Right ventricle myocardium superior (tissue), 1 donor: ENCODE data around the gene ZFHX2. TPM values are rescaled to one million over a fixed set of nuclear protein-coding genes. Genes with fewer than 3 reads are reported as not detected.

Experiments
- ATAC-seq: fragments of 200-7000 bp; cut with Tn5 transposase; one replicate; pipeline ENCODE4 v1.9.1; 2020; ENCODE audit warnings: mild to moderate bottlenecking; ENCODE audit not compliant: poor library complexity
- DNase-seq: peaks from one replicate; pipeline ENCODE4 v3.0.0-alpha.2; 2020
- intact Hi-C: fragments of 100-400 bp; cut with DNase I; formaldehyde crosslinking; loops from one replicate; pipeline ENCODE4 v1.11.2; 2022
- total RNA-seq: library from RNA; stranded (reverse); fragmentation: NEBNext Ultra II Directional; extraction: Animal tissue kit (Norgen Biotek cat#: 25700); gene quantifications from one replicate; pipeline ENCODE4 v1.2.1, GENCODE V29; 2021
- donor health status: DM: no; HTN: yes; CAD: no; lungs with severe emphysema.

Gene ZFHX2
- total RNA-seq, 1 donor from 2014 or later: 0.97 TPM

- ATAC-seq (no peak), DNase-seq (no peak)
- intact Hi-C loops: no loop called here
Observed at GRCh38 chr14:23532658-23533057, 18.9 kb downstream of the ZFHX2 start.

- intact Hi-C loops: no loop called here
- ATAC-seq: no peak
- no peak for DNase-seq
Observed at GRCh38 chr14:23531391-23531790, 20.2 kb downstream of the ZFHX2 start.

GRCh38 chr14:23530375-23531055, 21.1 kb downstream of the ZFHX2 start:
- no peak for ATAC-seq
- intact Hi-C loops: no loop called here

GRCh38 chr14:23529016-23529415, 22.5 kb downstream of the ZFHX2 start:
- intact Hi-C loops: no loop called here
- DNase-seq (no peak), ATAC-seq (no peak)

More at GRCh38 chr14:23530375-23531055, 21.1 kb downstream of the ZFHX2 start:
- no peak for DNase-seq

GRCh38 chr14:23528555-23528954, 23.0 kb downstream of the ZFHX2 start:
- no peak for ATAC-seq
- no peak for DNase-seq
- intact Hi-C loops: no loop called here

- intact Hi-C loops: no loop called here
- no peak for ATAC-seq
- no peak for DNase-seq
Observed at GRCh38 chr14:23525611-23526010, 26.0 kb downstream of the ZFHX2 start.

GRCh38 chr14:23524954-23525353, 26.6 kb downstream of the ZFHX2 start:
- intact Hi-C loops: no loop called here
- ATAC-seq: no peak
- no peak for DNase-seq

- DNase-seq (no peak), ATAC-seq (no peak)
- intact Hi-C loops: no loop called here
Observed at GRCh38 chr14:23523229-23524016, 28.1 kb downstream of the ZFHX2 start.

GRCh38 chr14:23522643-23523198, 28.8 kb downstream of the ZFHX2 start:
- intact Hi-C loops: no loop called here
- DNase-seq (no peak), ATAC-seq (no peak)

GRCh38 chr14:23521785-23522640, 29.6 kb downstream of the ZFHX2 start:
- intact Hi-C loops: no loop called here
- DNase-seq (no peak), ATAC-seq (no peak)

- DNase-seq: no peak
- no peak for ATAC-seq
- intact Hi-C loops: no loop called here
Observed at GRCh38 chr14:23520899-23521533, 30.5 kb downstream of the ZFHX2 start.

GRCh38 chr14:23518709-23519108, 32.9 kb downstream of the ZFHX2 start:
- ATAC-seq: no peak
- DNase-seq: no peak
- intact Hi-C loops: no loop called here

GRCh38 chr14:23517650-23518326, 33.8 kb downstream of the ZFHX2 start:
- intact Hi-C loops: no loop called here
- no peak for DNase-seq
- ATAC-seq: no peak

- ATAC-seq (peak; percentile 27), DNase-seq (no peak)
- intact Hi-C loops: no loop called here
Observed at GRCh38 chr14:23514644-23514957, 37.0 kb downstream of the ZFHX2 start.

- no peak for DNase-seq
- intact Hi-C loops: no loop called here
- no peak for ATAC-seq
Observed at GRCh38 chr14:23513818-23514643, 37.5 kb downstream of the ZFHX2 start.

GRCh38 chr14:23513005-23513817, 38.4 kb downstream of the ZFHX2 start:
- intact Hi-C loops: no loop called here
- DNase-seq (no peak), ATAC-seq (no peak)

- DNase-seq (no peak), ATAC-seq (no peak)
- intact Hi-C loops: no loop called here
Observed at GRCh38 chr14:23512156-23512555, 39.4 kb downstream of the ZFHX2 start.
